Loucy (cell line): ENCODE measurements around the gene ZNF586.

ENCODE experiments used
- EZH2phosphoT487 ChIP-seq: fragments of 200-600 bp; IDR thresholded peaks from 2 replicates; pipeline ENCODE4 v1.6.1; 2018; ENCODE audit warnings: antibody characterized with exemption, mild to moderate bottlenecking, moderate library complexity, borderline replicate concordance
- TF ChIP-seq, protein P1 (sequence below): fragments of 200-600 bp; sonication (generic); conservative IDR thresholded peaks from 2 replicates; pipeline ENCODE4 v1.5.1; 2014; ENCODE audit warnings: mild to moderate bottlenecking, antibody characterized with exemption, low read length

DNA sequence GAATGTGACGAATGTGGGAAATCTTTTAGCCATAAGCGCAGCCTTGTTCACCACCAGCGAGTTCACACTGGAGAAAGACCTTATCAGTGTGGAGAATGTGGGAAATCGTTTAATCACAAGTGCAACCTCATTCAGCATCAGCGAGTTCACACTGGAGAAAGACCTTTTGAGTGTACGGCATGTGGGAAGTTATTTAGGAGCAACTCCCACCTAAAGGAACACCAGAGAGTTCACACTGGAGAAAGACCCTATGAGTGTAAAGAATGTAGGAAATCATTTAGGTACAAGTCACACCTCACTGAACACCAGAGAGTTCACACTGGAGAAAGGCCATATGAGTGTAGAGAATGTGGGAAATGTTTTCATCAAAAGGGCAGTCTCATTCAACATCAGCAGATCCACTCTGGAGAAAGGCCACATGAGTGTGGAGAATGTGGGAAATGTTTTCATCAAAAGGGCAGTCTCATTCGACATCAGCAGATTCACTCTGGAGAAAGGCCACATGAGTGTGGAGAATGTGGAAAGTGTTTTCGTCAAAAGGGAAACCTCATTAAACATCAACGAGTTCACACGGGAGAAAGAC lies 15.3 kb upstream of the ZNF586 start:
- TF ChIP-seq, protein P1, sequence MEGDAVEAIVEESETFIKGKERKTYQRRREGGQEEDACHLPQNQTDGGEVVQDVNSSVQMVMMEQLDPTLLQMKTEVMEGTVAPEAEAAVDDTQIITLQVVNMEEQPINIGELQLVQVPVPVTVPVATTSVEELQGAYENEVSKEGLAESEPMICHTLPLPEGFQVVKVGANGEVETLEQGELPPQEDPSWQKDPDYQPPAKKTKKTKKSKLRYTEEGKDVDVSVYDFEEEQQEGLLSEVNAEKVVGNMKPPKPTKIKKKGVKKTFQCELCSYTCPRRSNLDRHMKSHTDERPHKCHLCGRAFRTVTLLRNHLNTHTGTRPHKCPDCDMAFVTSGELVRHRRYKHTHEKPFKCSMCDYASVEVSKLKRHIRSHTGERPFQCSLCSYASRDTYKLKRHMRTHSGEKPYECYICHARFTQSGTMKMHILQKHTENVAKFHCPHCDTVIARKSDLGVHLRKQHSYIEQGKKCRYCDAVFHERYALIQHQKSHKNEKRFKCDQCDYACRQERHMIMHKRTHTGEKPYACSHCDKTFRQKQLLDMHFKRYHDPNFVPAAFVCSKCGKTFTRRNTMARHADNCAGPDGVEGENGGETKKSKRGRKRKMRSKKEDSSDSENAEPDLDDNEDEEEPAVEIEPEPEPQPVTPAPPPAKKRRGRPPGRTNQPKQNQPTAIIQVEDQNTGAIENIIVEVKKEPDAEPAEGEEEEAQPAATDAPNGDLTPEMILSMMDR = no peak
- no peak for TF ChIP-seq EZH2phosphoT487
